Upper lobe of left lung (tissue), 6 donors: ENCODE data around the gene TMEM245. TPM values are rescaled to one million over a fixed set of nuclear protein-coding genes. Genes with fewer than 3 reads are reported as not detected.

Experiments
- ATAC-seq, 2 donors: fragments of 200-7000 bp; cut with Tn5 transposase; one replicate each; pipeline ENCODE4 v1.9.1; 2022; ENCODE audit warnings: mild to moderate bottlenecking in 2 of 2, moderate library complexity in 2 of 2; ENCODE audit not compliant: low FRiP score in 2 of 2
- DNase-seq, 2 donors: peaks; one replicate each; pipeline ENCODE4 v3.0.0-alpha.2; 2019 to 2020
- H3K27ac ChIP-seq, 4 donors: fragments of 200-600 bp; sonication (generic); one replicate each; pipeline ENCODE4 v1.5.1; 2016 to 2019
- H3K27me3 ChIP-seq, 4 donors: fragments of 200-600 bp; sonication (generic); one replicate each; pipeline ENCODE4 v1.5.1; 2017 to 2019
- H3K36me3 ChIP-seq, 4 donors: fragments of 200-600 bp; sonication (generic); one replicate each; pipeline ENCODE4 v1.5.1; 2016 to 2019
- H3K4me1 ChIP-seq, 4 donors: fragments of 200-600 bp; sonication (generic); one replicate each; pipeline ENCODE4 v1.5.1; 2018 to 2019
- H3K4me3 ChIP-seq, 4 donors: fragments of 200-600 bp; sonication (generic); one replicate each; pipeline ENCODE4 v1.5.1; 2017 to 2019; ENCODE audit warnings: mild to moderate bottlenecking in 2 of 4, moderate library complexity in 1 of 4
- H3K9me3 ChIP-seq, 4 donors: fragments of 200-600 bp; sonication (generic); one replicate each; pipeline ENCODE4 v1.5.1; 2018 to 2019
- CTCF ChIP-seq, 6 experiments: fragments of 450-650 bp in 4 of 6; fragments of 200-600 bp in 2 of 6; sonication (generic) in 2 of 6; IDR thresholded peaks; one replicate each; pipeline ENCODE4 v1.5.1; 2016 to 2019; ENCODE audit warnings: antibody characterized with exemption in 6 of 6
- EP300 ChIP-seq, 4 donors: sonication (generic); formaldehyde crosslinking; IDR thresholded peaks; one replicate each; pipeline ENCODE4 v1.5.1; 2017; ENCODE audit warnings: antibody characterized with exemption in 4 of 4, control low read depth in 2 of 4
- POLR2A ChIP-seq, 4 donors: fragments of 450-650 bp; IDR thresholded peaks; one replicate each; pipeline ENCODE4 v1.5.1; 2016 to 2017; ENCODE audit warnings: antibody characterized with exemption in 4 of 4, mild to moderate bottlenecking in 2 of 4
- POLR2AphosphoS5 ChIP-seq, 2 donors: sonication (generic); formaldehyde crosslinking; IDR thresholded peaks; one replicate each; pipeline ENCODE4 v1.5.1; 2017; ENCODE audit warnings: antibody characterized with exemption in 2 of 2
- WGBS, 2 donors: methylation state at CpG; one replicate each; pipeline ENCODE4 v1.1.5; 2017 to 2018; 5-methylcytosine and 5-hydroxymethylcytosine counted together
- total RNA-seq, 6 donors: library from RNA; depleted of rRNA in 4 of 6; stranded (reverse); fragments of >200 nt in 4 of 6; gene quantifications; one replicate each; pipeline versions ENCODE4 v1.1.0 to v1.2.1, GENCODE V29; 2016 to 2021
- donor health status: DM: no; HTN: no; CAD: no; lungs with moderate emphysema.
- donor health status: DM: no; HTN: yes; CAD: no; lungs with severe emphysema.

TMEM245 gene
- total RNA-seq, 6 donors from 2014 or later = 54.5 to 203 (median 88.7) TPM

DNA sequence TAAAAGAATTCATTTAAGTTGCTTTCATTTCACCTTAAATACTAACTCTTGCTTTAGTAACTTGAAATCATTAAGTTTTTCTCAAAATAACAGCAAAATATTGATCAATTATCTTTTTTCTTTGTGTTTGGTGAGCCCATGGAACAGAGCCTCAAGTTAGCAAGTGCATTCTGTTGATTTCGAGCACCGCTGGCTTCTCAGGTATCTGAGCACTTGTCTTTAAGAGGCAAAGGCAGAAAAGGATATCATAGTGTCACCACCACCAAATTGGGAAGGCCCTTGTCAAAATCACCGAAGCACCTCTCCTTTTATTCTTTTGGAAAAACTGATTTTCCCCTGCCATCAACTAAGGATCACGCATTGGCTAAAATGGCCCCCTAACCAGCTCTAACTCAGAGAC is 89.3 kb downstream of the TMEM245 start:
- Histone ChIP-seq H3K9me3 (no peaks in the 10 kb centered on the region), H3K4me1 (peaks cover 0 to 12% (median 9%) of the 10 kb centered on the region in 4 donors), H3K27me3 (no peaks in the 10 kb centered on the region), H3K4me3 (no peak overlapping the region), H3K36me3 (peaks cover 10 to 40% (median 15%) of the 10 kb centered on the region in 4 donors), H3K27ac (no peak overlapping the region)
- DNase-seq (no peak), ATAC-seq (no peak)
- no peak for TF ChIP-seq POLR2AphosphoS5 (IDR thresholded peaks at IDR 0.05)
- no peak for TF ChIP-seq CTCF (IDR thresholded peaks at IDR 0.05)
- no peak for TF ChIP-seq POLR2A (IDR thresholded peaks at IDR 0.05)
- TF ChIP-seq EP300 (IDR thresholded peaks at IDR 0.05) = no peak
- 92 to 94% methylated on average over 4 of the region's 4 CpGs for WGBS, 2 donors

DNA sequence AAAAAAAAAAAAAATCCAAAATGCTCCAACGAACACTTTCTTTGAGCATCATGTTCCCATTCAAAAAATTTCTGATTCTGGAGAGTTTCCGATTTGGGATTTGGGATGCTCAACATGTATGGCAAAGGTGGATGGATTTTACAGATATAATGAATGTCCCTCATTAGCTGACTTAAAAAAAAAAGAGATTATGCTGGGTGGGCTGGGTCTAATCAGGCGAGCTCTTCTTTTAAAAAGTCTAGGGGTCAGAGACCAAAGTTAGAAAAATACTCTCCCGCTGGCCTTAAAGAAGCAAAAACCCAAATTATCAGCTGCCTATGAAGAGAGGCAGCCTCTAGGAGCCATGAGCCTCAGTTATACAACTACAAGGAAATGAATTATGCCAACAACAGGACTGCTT is 91.3 kb downstream of the TMEM245 start:
- TF ChIP-seq POLR2AphosphoS5 (IDR thresholded peaks at IDR 0.05) (no peak), POLR2A (IDR thresholded peaks at IDR 0.05) (no peak), EP300 (IDR thresholded peaks at IDR 0.05) (no peak), CTCF (IDR thresholded peaks at IDR 0.05) (no peak)
- ATAC-seq = no peak

GRCh38 chr9:109027176-109027575 is 92.6 kb downstream of the TMEM245 start:
- H3K27ac ChIP-seq = peak overlapping the region in 2 of 4 donors; percentile 38 to 42
- H3K27me3 ChIP-seq = no peaks in the 10 kb centered on the region
- ATAC-seq (peak in 1 of 2 donors; percentile 36), DNase-seq (no peak)
- no peaks in the 10 kb centered on the region for H3K9me3 ChIP-seq
- H3K4me3 ChIP-seq = no peak overlapping the region
- WGBS, 2 donors = 36 to 49% methylated on average over 2 of the region's 2 CpGs
- peaks cover 0 to 20% (median 2%) of the 10 kb centered on the region in 4 donors for H3K36me3 ChIP-seq
- TF ChIP-seq CTCF (IDR thresholded peaks at IDR 0.05) = no peak
- TF ChIP-seq POLR2AphosphoS5 (IDR thresholded peaks at IDR 0.05) = no peak
- no peak for TF ChIP-seq EP300 (IDR thresholded peaks at IDR 0.05)
- no peak for TF ChIP-seq POLR2A (IDR thresholded peaks at IDR 0.05)
- peaks cover 0 to 16% (median 10%) of the 10 kb centered on the region in 4 donors for H3K4me1 ChIP-seq

More for the DNA sequence above, 91.3 kb downstream of the TMEM245 start:
- Histone ChIP-seq H3K27me3 (no peaks in the 10 kb centered on the region), H3K4me3 (no peak overlapping the region), H3K27ac (no peak overlapping the region), H3K4me1 (peaks cover 0 to 12% (median 9%) of the 10 kb centered on the region in 4 donors), H3K9me3 (no peaks in the 10 kb centered on the region), H3K36me3 (peaks cover 10 to 32% (median 10%) of the 10 kb centered on the region in 4 donors)
- 93 to 98% methylated on average over 4 of the region's 4 CpGs for WGBS, 2 donors
- no peak for DNase-seq

GRCh38 chr9:109026306-109026705 is 93.4 kb downstream of the TMEM245 start:
- Histone ChIP-seq H3K36me3 (peaks cover 0 to 13% (median 0%) of the 10 kb centered on the region in 4 donors), H3K27me3 (no peaks in the 10 kb centered on the region), H3K9me3 (no peaks in the 10 kb centered on the region), H3K4me3 (no peak overlapping the region), H3K27ac (peak overlapping the region in 2 of 4 donors; percentile 24 to 42), H3K4me1 (peaks cover 0 to 23% (median 10%) of the 10 kb centered on the region in 4 donors)
- 91 to 94% methylated on average over 7 of the region's 7 CpGs for WGBS, 2 donors
- DNase-seq (no peak), ATAC-seq (no peak)
- TF ChIP-seq CTCF (IDR thresholded peaks at IDR 0.05) = no peak
- no peak for TF ChIP-seq EP300 (IDR thresholded peaks at IDR 0.05)
- no peak for TF ChIP-seq POLR2A (IDR thresholded peaks at IDR 0.05)
- no peak for TF ChIP-seq POLR2AphosphoS5 (IDR thresholded peaks at IDR 0.05)

- ATAC-seq (no peak), DNase-seq (no peak)
- H3K36me3 ChIP-seq = peaks cover 0 to 12% (median 5%) of the 10 kb centered on the region in 4 donors
- H3K4me3 ChIP-seq = no peak overlapping the region
- H3K27ac ChIP-seq = no peak overlapping the region
- H3K4me1 ChIP-seq = peaks cover 0 to 32% (median 11%) of the 10 kb centered on the region in 4 donors
- H3K9me3 ChIP-seq = no peaks in the 10 kb centered on the region
- no peaks in the 10 kb centered on the region for H3K27me3 ChIP-seq
- TF ChIP-seq EP300 (IDR thresholded peaks at IDR 0.05) (no peak), CTCF (IDR thresholded peaks at IDR 0.05) (no peak), POLR2A (IDR thresholded peaks at IDR 0.05) (no peak), POLR2AphosphoS5 (IDR thresholded peaks at IDR 0.05) (no peak)
Observed at GRCh38 chr9:109022873-109023272, 96.9 kb downstream of the TMEM245 start.
